SK-N-MC (cell line): ENCODE data around the gene LY6G6D.

ENCODE experiments used
- DNase-seq: peaks from one replicate; pipeline ENCODE4 v3.0.0-alpha.2; 2011; ENCODE audit warnings: low read depth, low spot score
- H3K27ac ChIP-seq: fragments of 200-600 bp; sonication (generic); 2 replicates; pipeline ENCODE4 v1.5.1; 2016; ENCODE audit warnings: mixed run types
- H3K36me3 ChIP-seq: fragments of 200-600 bp; sonication (generic); 2 replicates; pipeline ENCODE4 v1.6.1; 2017; ENCODE audit warnings: antibody characterized with exemption, low read length, mixed read lengths; ENCODE audit not compliant: insufficient read depth
- H3K4me3 ChIP-seq: fragments of 200-600 bp; sonication (generic); 2 replicates; pipeline ENCODE4 v1.5.1; 2016
- H3K9ac ChIP-seq: fragments of 200-600 bp; sonication (generic); 2 replicates; pipeline ENCODE4 v1.8.0; 2017; ENCODE audit warnings: mixed run types, mixed read lengths; ENCODE audit not compliant: insufficient read length
- H3K9me3 ChIP-seq: fragments of 200-600 bp; sonication (generic); 2 replicates; pipeline ENCODE4 v1.6.1; 2017; ENCODE audit warnings: low read depth, mild to moderate bottlenecking, antibody characterized with exemption, low read length, moderate library complexity, mixed read lengths
- EZH2 ChIP-seq: fragments of 200-600 bp; sonication (generic); IDR thresholded peaks from one replicate; pipeline ENCODE4 v1.6.1; 2017; ENCODE audit warnings: antibody characterized with exemption
- FOXP2 ChIP-seq: optimal IDR thresholded peaks from 2 replicates; pipeline ENCODE3; 2011; ENCODE audit warnings: mild to moderate bottlenecking, moderate library complexity; ENCODE audit not compliant: insufficient read depth; ENCODE audit errors: extremely low read length, control extremely low read depth
- POLR2AphosphoS5 ChIP-seq: IDR thresholded peaks from 2 replicates; pipeline ENCODE4 v1.6.1; 2012; ENCODE audit warnings: mild to moderate bottlenecking, low read depth, low read length, borderline replicate concordance

LY6G6D gene

DNA sequence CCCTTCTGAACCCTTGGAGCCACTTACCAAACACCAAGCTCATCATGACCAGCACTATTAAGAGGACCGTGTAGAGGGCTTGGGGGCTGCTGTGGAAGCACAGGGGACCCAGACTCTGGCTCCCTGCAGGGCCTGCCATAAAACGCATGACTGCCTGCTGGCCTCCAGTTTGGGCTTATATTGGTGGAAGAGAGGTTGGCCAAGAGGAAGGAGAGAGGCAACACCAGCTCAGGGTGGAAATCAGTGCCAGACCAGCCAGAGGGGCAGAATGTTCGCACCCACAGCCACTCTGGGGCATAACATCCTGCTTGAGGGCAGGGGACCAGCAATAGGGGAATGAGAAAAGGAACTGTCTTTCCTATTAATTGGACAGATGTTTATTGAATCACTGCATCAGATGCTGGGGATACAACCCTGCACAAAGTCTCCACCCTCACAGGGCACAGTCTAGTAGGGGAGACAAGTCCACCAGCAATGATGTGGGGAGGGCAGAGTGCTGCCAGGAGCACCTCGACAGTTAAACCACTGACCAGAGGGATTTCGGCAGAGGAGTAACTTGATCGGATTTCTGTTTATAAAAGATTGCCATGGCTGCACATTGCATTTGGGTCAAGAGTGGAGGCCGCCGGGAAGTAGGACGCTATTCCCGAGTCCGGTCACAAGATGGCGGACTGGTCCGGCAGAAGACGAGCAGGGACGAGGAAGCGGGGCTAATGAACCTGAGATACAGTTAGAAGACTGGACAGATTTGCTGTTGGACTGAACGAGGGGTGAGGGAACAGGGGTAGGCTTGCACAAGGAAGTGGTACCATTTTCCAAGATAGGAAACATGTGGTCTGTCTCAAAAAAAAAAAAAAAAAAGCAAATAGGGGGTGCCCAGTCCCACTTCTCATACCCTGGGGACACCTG is 34.7 kb upstream of the LY6G6D start, which contains the start of gene LY6G5C:
TSS of gene LY6G5C (minus strand) at position 842 of the 909 bp plus-strand sequence. CDS start at position 148, 694 bp downstream.
- TF ChIP-seq POLR2AphosphoS5 (no peak), EZH2 (no peak), FOXP2 (no peak)
- H3K4me3 ChIP-seq, result peak within 1 kb of the TSS; percentile 76
- peak; percentile 18 for DNase-seq

DNA sequence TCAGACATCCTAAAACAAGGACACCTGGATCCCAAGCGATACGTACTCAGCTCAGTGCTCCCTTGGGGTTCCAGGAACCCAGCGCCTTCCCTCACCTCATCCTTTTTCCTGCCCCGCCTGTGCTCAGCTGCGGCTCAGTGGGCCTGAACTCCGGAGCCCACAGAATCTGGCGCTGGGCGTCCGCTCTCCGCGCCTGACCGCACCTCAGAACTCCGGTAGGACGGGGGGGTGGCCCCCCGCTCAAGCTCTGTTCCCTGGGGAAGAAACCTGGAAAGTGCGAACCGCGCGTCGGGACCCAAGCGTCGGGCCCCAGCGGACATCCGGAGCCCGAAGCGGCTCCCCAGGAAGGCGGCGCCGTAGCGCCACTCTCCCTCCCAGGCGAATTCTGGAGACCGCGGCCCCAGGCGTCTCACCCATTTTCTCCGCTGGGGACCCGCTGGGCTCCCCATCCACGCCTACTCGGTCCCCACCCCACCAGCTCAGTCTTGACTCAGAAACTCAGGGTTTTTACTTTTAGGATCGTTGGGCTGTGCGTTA is 33.9 kb upstream of the LY6G6D start:
- H3K4me3 ChIP-seq, result peak overlapping the region; percentile 76
- H3K27ac ChIP-seq, result no peak overlapping the region
- H3K36me3 ChIP-seq, result no peaks in the 10 kb centered on the region
- peak overlapping the region; percentile 50 for H3K9ac ChIP-seq
- no peak for DNase-seq
- no peaks in the 10 kb centered on the region for H3K9me3 ChIP-seq
- TF ChIP-seq EZH2, result no peak
- peak; percentile 26; the same call in 1 of the 2 replicates for TF ChIP-seq POLR2AphosphoS5
- no peak for TF ChIP-seq FOXP2

More for the DNA sequence above, 34.7 kb upstream of the LY6G6D start, which contains the start of gene LY6G5C:
- H3K9me3 ChIP-seq, result no peaks in the 10 kb centered on the region
- no peaks in the 10 kb centered on the region for H3K36me3 ChIP-seq
- H3K9ac ChIP-seq, result peak within 1 kb of the TSS; percentile 50
- H3K27ac ChIP-seq, result no peak within 1 kb of the TSS

- H3K36me3 ChIP-seq, result peaks cover 9% of the 10 kb centered on the region; the same call in 1 of the 2 replicates
- DNase-seq, result no peak
- no peak overlapping the region for H3K4me3 ChIP-seq
- TF ChIP-seq EZH2 (no peak), FOXP2 (no peak), POLR2AphosphoS5 (no peak)
- no peaks in the 10 kb centered on the region for H3K9me3 ChIP-seq
- H3K9ac ChIP-seq, result no peak overlapping the region
- no peak overlapping the region for H3K27ac ChIP-seq
Observed at GRCh38 chr6:31683591-31683990, 31.6 kb upstream of the LY6G6D start.

- TF ChIP-seq EZH2, result no peak
- TF ChIP-seq POLR2AphosphoS5, result no peak
- no peak for TF ChIP-seq FOXP2
- no peak for DNase-seq
- Histone ChIP-seq H3K9ac (no peak overlapping the region), H3K9me3 (no peaks in the 10 kb centered on the region), H3K36me3 (peaks cover 19% of the 10 kb centered on the region; the same call in 1 of the 2 replicates), H3K4me3 (no peak overlapping the region), H3K27ac (no peak overlapping the region)
Observed at GRCh38 chr6:31686483-31686882, 28.7 kb upstream of the LY6G6D start.

DNA sequence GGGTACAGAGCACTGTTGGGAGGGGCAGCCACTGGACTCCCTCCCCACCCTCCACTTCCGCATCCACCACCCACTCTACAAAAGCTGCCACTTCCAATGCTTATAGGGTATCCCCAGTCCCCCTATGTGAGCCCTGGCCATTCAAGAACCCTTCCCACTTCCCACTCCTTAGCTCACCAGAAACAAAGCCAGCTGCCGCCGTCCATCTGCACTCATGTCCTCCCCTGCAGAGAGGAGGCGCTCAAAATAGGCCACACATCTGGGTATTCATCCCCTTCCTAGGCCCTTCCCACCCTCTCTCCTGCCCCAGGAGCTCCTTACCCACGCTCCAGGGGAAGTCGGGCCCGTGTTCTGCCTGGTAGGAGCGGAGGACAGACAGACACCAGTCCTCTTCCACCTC is 27.8 kb upstream of the LY6G6D start:
- peaks cover 19% of the 10 kb centered on the region; the same call in 1 of the 2 replicates for H3K36me3 ChIP-seq

GRCh38 chr6:31687860-31688693 is 27.1 kb upstream of the LY6G6D start:
- no peak overlapping the region for H3K27ac ChIP-seq
- DNase-seq, result no peak
- peaks cover 23% of the 10 kb centered on the region; the same call in 1 of the 2 replicates for H3K36me3 ChIP-seq
- no peak overlapping the region for H3K9ac ChIP-seq
- TF ChIP-seq POLR2AphosphoS5 (no peak), FOXP2 (no peak), EZH2 (no peak)
- no peaks in the 10 kb centered on the region for H3K9me3 ChIP-seq
- no peak overlapping the region for H3K4me3 ChIP-seq

More for the DNA sequence above, 27.8 kb upstream of the LY6G6D start:
- DNase-seq, result no peak
- Histone ChIP-seq H3K9me3 (no peaks in the 10 kb centered on the region), H3K4me3 (no peak overlapping the region), H3K27ac (no peak overlapping the region), H3K9ac (no peak overlapping the region)
- TF ChIP-seq EZH2 (no peak), FOXP2 (no peak), POLR2AphosphoS5 (no peak)

DNA sequence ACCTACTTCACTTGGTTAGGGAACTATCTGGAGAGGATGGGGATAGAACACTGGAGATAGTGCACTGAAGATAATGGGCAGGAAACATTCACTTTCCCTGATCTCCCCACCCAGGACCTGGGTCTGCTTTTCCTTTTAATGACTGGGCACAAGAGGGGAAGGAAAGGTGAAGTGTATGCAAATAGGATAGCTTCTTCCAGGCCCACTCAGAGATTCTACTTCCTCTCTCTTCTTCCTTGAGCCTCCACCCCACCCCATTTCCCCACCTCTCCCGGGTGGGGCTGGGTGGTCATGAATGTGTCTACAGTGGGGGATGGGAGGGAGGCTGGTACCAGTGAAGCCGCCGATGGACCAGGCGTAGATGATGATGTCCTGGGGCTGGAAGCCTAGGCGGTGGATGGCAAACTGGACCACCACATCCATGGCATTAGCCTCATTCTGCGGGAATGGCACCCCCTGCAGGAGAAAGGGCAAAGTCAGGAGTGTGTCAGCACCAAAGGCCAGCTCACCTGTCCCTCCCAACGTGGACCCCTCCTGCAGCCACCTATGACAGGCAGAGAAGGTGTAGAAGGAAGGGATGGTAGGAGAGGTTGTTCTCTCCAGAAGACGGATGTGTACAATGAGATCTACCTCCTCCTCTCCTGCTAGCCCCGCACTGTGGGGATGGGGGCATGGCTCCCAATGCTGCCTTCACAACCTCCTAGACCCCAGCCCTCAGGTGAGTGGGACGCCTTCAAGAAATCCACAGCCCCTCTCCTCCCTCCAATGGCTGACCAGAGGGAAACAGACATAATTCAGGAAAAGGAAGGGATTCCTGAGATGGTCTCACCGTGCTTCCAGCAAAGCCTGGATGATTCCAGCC is 25.7 kb upstream of the LY6G6D start:
- H3K9me3 ChIP-seq, result no peaks in the 10 kb centered on the region
- no peak overlapping the region for H3K4me3 ChIP-seq
- H3K36me3 ChIP-seq, result peaks cover 23% of the 10 kb centered on the region; the same call in 1 of the 2 replicates
- TF ChIP-seq EZH2 (no peak), FOXP2 (no peak), POLR2AphosphoS5 (no peak)
- no peak overlapping the region for H3K9ac ChIP-seq
- H3K27ac ChIP-seq, result no peak overlapping the region
- no peak for DNase-seq
